ENCODE results near the gene JPH4. TPM values are rescaled to one million over a fixed set of nuclear protein-coding genes. Genes with fewer than 3 reads are reported as not detected.

JPH4 gene
- total RNA-seq, 4 donors from 2014 or later: 0.09 TPM; not detected in 3

GRCh38 chr14:23566778-23567185, 11.8 kb downstream of the JPH4 start:
- Histone ChIP-seq H3K36me3 (no peaks in the 10 kb centered on the region), H3K27me3 (no peaks in the 10 kb centered on the region), H3K27ac (peak overlapping the region; percentile 8 to 69 (median 62)), H3K4me1 (peaks cover 0 to 3% of the 10 kb centered on the region in 2 donors), H3K9me3 (no peaks in the 10 kb centered on the region), H3K4me3 (peak overlapping the region; percentile 64 to 83 (median 70))
- no peak for TF ChIP-seq POLR2A (IDR thresholded peaks at IDR 0.05)
- no peak for TF ChIP-seq CTCF (IDR thresholded peaks at IDR 0.05 in 4 of 5, conservative IDR thresholded peaks at IDR 0.05 in 1 of 5)
- in situ Hi-C loops (cut with MboI; ENCODE audit: low sequenced_read_pairs in 4 of 4) (loop anchor here in 3 of 4 donors (10.0 to 25.0 kb wide), 3 partner anchors 229 to 979 kb away; partner anchors contain the start of genes ABHD4 (in 1 of the 3), DAD1 (in 1 of the 3) and PABPN1 (in 1 of the 3)), intact Hi-C loops (cut with DNase I; ENCODE audit: low total_unique reads) (no loop called here)
- ATAC-seq: no peak
- DNase-seq: no peak

- no peaks in the 10 kb centered on the region for H3K9me3 ChIP-seq
- peak overlapping the region in 1 of 4 donors; percentile 83 for H3K4me3 ChIP-seq
- H3K4me1 ChIP-seq: peaks cover 0 to 7% of the 10 kb centered on the region in 2 donors
- ATAC-seq (no peak), DNase-seq (no peak)
- TF ChIP-seq POLR2A (IDR thresholded peaks at IDR 0.05): no peak
- no peak for TF ChIP-seq CTCF (IDR thresholded peaks at IDR 0.05 in 4 of 5, conservative IDR thresholded peaks at IDR 0.05 in 1 of 5)
- in situ Hi-C loops (cut with MboI; ENCODE audit: low sequenced_read_pairs in 4 of 4) (loop anchor here in 3 of 4 donors (10.0 to 25.0 kb wide), 3 partner anchors 229 to 979 kb away; partner anchors contain the start of genes ABHD4 (in 1 of the 3), DAD1 (in 1 of the 3) and PABPN1 (in 1 of the 3)), intact Hi-C loops (cut with DNase I; ENCODE audit: low total_unique reads) (no loop called here)
- H3K27me3 ChIP-seq: no peaks in the 10 kb centered on the region
- no peak overlapping the region for H3K27ac ChIP-seq
- no peaks in the 10 kb centered on the region for H3K36me3 ChIP-seq
Measured at GRCh38 chr14:23566112-23566777, 12.3 kb downstream of the JPH4 start.

GRCh38 chr14:23565626-23566025, 13.0 kb downstream of the JPH4 start:
- TF ChIP-seq POLR2A (IDR thresholded peaks at IDR 0.05) (no peak), CTCF (IDR thresholded peaks at IDR 0.05 in 4 of 5, conservative IDR thresholded peaks at IDR 0.05 in 1 of 5) (no peak)
- H3K27ac ChIP-seq: no peak overlapping the region
- DNase-seq: no peak
- H3K4me3 ChIP-seq: no peak overlapping the region
- H3K36me3 ChIP-seq: no peaks in the 10 kb centered on the region
- H3K27me3 ChIP-seq: no peaks in the 10 kb centered on the region
- peaks cover 0 to 7% of the 10 kb centered on the region in 2 donors for H3K4me1 ChIP-seq
- H3K9me3 ChIP-seq: no peaks in the 10 kb centered on the region
- ATAC-seq: no peak
- in situ Hi-C loops (cut with MboI; ENCODE audit: low sequenced_read_pairs in 4 of 4) (loop anchor here in 3 of 4 donors (10.0 to 25.0 kb wide), 3 partner anchors 228 to 978 kb away; partner anchors contain the start of genes ABHD4 (in 1 of the 3), DAD1 (in 1 of the 3) and PABPN1 (in 1 of the 3)), intact Hi-C loops (cut with DNase I; ENCODE audit: low total_unique reads) (no loop called here)

- Histone ChIP-seq H3K27ac (no peak overlapping the region), H3K36me3 (no peaks in the 10 kb centered on the region), H3K4me1 (peaks cover 0 to 7% of the 10 kb centered on the region in 2 donors), H3K27me3 (no peaks in the 10 kb centered on the region), H3K4me3 (no peak overlapping the region), H3K9me3 (no peaks in the 10 kb centered on the region)
- no peak for TF ChIP-seq CTCF (IDR thresholded peaks at IDR 0.05 in 4 of 5, conservative IDR thresholded peaks at IDR 0.05 in 1 of 5)
- TF ChIP-seq POLR2A (IDR thresholded peaks at IDR 0.05): no peak
- in situ Hi-C loops (cut with MboI; ENCODE audit: low sequenced_read_pairs in 4 of 4): loop anchor here in 3 of 4 donors (10.0 to 25.0 kb wide), 3 partner anchors 228 to 978 kb away; partner anchors contain the start of genes ABHD4 (in 1 of the 3), DAD1 (in 1 of the 3) and PABPN1 (in 1 of the 3)
- DNase-seq (no peak), ATAC-seq (no peak)
- intact Hi-C loops (cut with DNase I; ENCODE audit: low total_unique reads): no loop called here
Measured at GRCh38 chr14:23564876-23565275, 13.7 kb downstream of the JPH4 start.

Data from gastrocnemius medialis (tissue), 4 donors.